22Rv1 (cell line): ENCODE data around the gene JUN.
A peak's percentile ranks its signal among the peaks of the same experiment; 100 is the strongest.

ENCODE experiments used
- H3K27ac ChIP-seq: fragments of 450-650 bp; 2 replicates; pipeline ENCODE4 v1.5.1; 2017
- CTCF ChIP-seq: fragments of 450-650 bp; IDR thresholded peaks from 2 replicates; pipeline ENCODE4 v1.5.1; 2017; ENCODE audit warnings: mild to moderate bottlenecking
- ZFX ChIP-seq: fragments of 450-650 bp; IDR thresholded peaks from 2 replicates; pipeline ENCODE4 v1.6.1; 2017; ENCODE audit warnings: antibody characterized with exemption, borderline replicate concordance

JUN gene

DNA sequence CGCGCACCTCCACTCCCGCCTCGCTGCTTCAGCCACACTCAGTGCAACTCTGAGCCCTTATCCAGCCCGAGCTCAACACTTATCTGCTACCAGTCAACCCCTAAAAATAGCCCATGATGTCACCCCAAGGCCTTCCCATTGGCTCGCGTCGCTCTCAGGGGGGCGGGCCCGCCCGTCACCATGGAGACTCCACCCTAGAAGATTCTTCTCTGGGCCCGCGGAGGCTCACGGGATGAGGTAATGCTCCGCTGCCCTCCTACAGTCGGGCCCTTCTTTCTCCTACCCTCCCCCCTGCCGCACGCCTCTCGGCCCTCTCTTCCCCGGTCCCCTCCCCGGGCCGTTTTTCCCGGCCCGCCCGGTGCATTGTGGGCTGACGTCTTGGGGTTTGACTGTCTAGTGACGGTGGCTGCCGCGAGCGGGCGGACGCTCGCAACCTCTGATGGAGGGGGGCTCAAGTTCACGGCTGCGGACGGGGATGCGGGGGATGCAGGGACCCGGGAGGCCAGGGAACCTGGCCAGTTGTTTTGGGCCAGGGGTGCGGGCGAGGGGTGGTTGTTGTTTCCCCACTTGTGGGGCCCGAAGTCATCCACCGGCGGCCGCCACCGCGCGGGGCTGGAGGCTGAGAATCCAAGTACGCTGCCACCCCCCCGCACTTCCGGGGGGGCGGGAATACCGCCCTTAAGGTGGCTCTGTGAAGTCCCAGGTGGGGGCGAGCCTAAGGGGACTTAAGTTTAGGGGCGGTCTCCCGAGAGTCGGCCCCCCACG is at the start of gene JUN:
Gene JUN, minus strand, starts transcription at position 55 of the 765 bp plus-strand sequence. CDS start 977 bp downstream, outside the sequence.
- H3K27ac ChIP-seq, result peak within 1 kb of the TSS; percentile 97
- TF ChIP-seq CTCF (no peak), ZFX (no peak)

DNA sequence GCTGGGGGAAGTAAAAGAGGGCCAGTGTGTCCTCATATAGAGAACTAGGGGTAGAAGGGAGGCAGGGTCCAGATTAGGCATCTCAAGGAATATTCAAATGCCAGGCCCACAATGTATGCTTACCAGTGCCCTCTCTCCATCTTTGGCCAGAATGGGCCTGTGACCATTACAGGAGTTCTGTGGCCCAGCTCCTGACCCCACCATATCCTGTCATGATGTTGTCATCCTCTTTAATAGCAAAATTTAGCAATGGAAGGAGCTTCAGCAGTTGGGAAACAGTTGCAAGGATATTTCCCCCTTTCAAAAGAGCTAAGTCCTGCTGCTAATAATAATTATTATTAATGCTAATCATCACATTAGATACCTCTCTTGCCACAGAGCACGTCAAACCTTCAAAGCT is 49.3 kb upstream of the JUN start:
- no peak overlapping the region for H3K27ac ChIP-seq
- TF ChIP-seq ZFX (no peak), CTCF (no peak)

GRCh38 chr1:58830291-58830690 is 46.4 kb upstream of the JUN start:
- no peak overlapping the region for H3K27ac ChIP-seq
- TF ChIP-seq ZFX, result no peak
- no peak for TF ChIP-seq CTCF

- H3K27ac ChIP-seq, result no peak overlapping the region
- TF ChIP-seq CTCF (no peak), ZFX (no peak)
Observed at GRCh38 chr1:58829866-58830265, 46.0 kb upstream of the JUN start.

DNA sequence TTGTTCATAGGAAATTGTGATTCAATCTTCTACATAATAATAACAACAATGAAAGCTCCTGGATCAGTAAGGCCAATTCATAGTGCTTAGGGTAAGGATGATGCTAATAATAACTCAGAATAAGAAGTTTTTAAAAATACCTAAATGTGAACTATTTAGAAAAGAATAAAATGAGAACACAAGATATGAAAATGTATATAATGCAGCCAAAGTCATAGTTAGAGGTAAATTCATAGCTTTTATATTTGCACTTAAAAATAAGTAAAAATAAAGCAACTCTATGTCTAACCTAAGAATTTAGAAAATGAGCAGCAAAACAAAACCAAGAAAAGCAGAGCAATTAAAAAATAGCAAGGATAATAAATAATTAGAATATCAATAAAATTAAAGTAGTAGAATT is 43.5 kb upstream of the JUN start:
- TF ChIP-seq CTCF (no peak), ZFX (no peak)
- H3K27ac ChIP-seq, result no peak overlapping the region

DNA sequence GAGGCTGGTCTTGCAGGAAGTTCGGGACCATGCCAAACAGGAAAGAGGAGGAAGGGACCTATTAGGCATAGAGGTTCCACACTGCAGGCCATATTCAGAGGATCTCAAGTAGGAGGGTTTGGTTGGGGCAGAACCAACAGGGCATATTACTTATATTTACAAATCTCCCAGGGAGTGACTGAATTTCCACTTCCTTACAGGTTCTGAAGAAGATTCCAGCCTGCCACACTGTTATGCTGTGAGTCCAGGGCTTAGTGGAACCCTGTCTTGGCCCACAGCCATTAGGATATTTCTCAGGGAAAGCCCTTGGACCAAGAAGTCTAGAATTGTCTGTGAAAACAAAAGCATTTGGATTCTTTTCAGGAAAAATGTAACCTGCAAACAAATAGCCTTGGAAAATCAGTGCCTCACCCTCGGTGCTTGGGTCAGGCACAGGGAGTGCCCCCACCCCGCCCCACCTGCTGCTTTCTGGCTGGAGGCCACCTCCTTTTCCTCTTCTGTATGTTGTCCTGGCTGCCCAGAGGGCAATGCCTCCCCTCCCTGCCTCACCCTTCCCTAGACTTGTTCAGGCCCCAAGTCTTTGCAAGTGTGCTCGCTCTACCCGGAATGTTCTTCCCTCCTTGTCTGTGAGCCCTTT is 41.0 kb upstream of the JUN start:
- H3K27ac ChIP-seq, result no peak overlapping the region
- no peak for TF ChIP-seq ZFX
- no peak for TF ChIP-seq CTCF

DNA sequence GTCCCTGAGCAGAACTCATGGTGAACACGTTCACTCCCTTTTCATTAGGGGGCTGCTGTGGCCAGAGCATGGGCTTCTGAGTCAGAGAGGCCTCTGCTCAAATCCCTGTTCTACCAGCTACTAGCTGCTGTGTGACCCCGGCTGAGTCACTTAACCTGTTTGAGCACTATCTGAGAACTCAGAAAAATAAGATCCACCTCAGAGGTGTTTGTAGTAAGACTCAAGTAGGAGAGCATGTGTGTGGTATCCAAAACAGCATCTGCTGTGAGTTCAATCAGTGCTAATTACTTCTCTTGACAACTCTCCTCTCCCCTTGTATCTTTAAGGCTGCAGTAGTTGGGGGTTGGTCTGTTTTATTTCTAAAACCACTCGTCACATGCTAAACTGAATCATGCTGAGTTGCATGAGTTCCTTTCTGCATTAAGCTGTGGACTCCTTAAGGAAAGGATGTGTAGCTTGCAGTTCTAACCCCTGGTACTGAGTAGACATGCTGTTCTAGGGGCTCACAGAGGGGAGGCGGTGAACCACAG is 39.7 kb upstream of the JUN start:
- TF ChIP-seq ZFX (no peak), CTCF (no peak)
- H3K27ac ChIP-seq, result no peak overlapping the region
